Neuronal stem cell (in vitro differentiated cells): ENCODE measurements around the gene C2.

Experiments used
- DNase-seq: peaks from one replicate; pipeline ENCODE4 v3.0.0-alpha.2; 2013; ENCODE audit warnings: low spot score
- H2AFZ ChIP-seq: one replicate; pipeline ENCODE4 v1.6.1; 2013; ENCODE audit warnings: mild to moderate bottlenecking, low read length, inconsistent platforms
- H2AK5ac ChIP-seq: 2 replicates; pipeline ENCODE4 v1.6.1; 2013; ENCODE audit warnings: low read depth, mild to moderate bottlenecking, inconsistent platforms, low read length, moderate library complexity, mixed read lengths
- H2BK120ac ChIP-seq: 2 replicates; pipeline ENCODE4 v1.6.1; 2013; ENCODE audit warnings: low read depth, mild to moderate bottlenecking, inconsistent platforms, low read length, moderate library complexity, mixed read lengths
- H2BK12ac ChIP-seq: one replicate; pipeline ENCODE4 v1.6.1; 2013; ENCODE audit warnings: low read length, inconsistent platforms
- H2BK15ac ChIP-seq: 2 replicates; pipeline ENCODE4 v1.6.1; 2013; ENCODE audit warnings: mild to moderate bottlenecking, low read length, inconsistent platforms, mixed read lengths
- H2BK5ac ChIP-seq: one replicate; pipeline ENCODE4 v1.6.1; 2013; ENCODE audit warnings: inconsistent platforms, mild to moderate bottlenecking, low read length, moderate library complexity
- H3K14ac ChIP-seq: one replicate; pipeline ENCODE4 v1.6.1; 2013; ENCODE audit warnings: low read length, inconsistent platforms
- H3K18ac ChIP-seq: 2 replicates; pipeline ENCODE4 v1.6.1; 2013; ENCODE audit warnings: low read length, inconsistent platforms
- H3K23ac ChIP-seq: 2 replicates; pipeline ENCODE4 v1.6.1; 2013; ENCODE audit warnings: low read depth, mild to moderate bottlenecking, mixed read lengths, low read length, inconsistent platforms; ENCODE audit not compliant: poor library complexity
- H3K27ac ChIP-seq: replicated peaks from 3 replicates; pipeline ENCODE4 v1.5.1; 2013; ENCODE audit warnings: low read length, inconsistent platforms
- H3K27me3 ChIP-seq, 3 experiments: 2 replicates each; pipeline ENCODE4 v1.6.1; 2013; ENCODE audit warnings: low read length in 3 of 3, mild to moderate bottlenecking in 2 of 3, inconsistent platforms in 1 of 3, low read depth in 1 of 3, mixed read lengths in 1 of 3, moderate library complexity in 1 of 3; ENCODE audit not compliant: control insufficient read depth in 3 of 3, insufficient read depth in 3 of 3
- H3K36me3 ChIP-seq, 2 donors: replicated peaks in 1 of 2; 2 replicates each; pipeline ENCODE4 v1.6.1; 2013; ENCODE audit warnings: low read length in 2 of 2; ENCODE audit not compliant: control insufficient read depth in 2 of 2, insufficient read depth in 2 of 2
- H3K4ac ChIP-seq: 2 replicates; pipeline ENCODE4 v1.6.1; 2013; ENCODE audit warnings: inconsistent platforms, mild to moderate bottlenecking, low read length, moderate library complexity
- H3K4me1 ChIP-seq, 2 donors: 1 replicate in 1 of 2; 2 replicates in 1 of 2; pipeline ENCODE4 v1.6.1; 2013; ENCODE audit warnings: low read length in 2 of 2, low read depth in 1 of 2; ENCODE audit not compliant: control insufficient read depth in 2 of 2, insufficient read depth in 1 of 2
- H3K4me2 ChIP-seq: one replicate; pipeline ENCODE4 v1.6.1; 2013; ENCODE audit warnings: mild to moderate bottlenecking, low read length, inconsistent platforms; ENCODE audit not compliant: insufficient read depth, poor library complexity, severe bottlenecking
- H3K4me3 ChIP-seq, 2 donors: 2 replicates each; pipeline ENCODE4 v1.5.1; 2013; ENCODE audit warnings: low read length in 2 of 2, mild to moderate bottlenecking in 2 of 2, inconsistent platforms in 1 of 2, moderate library complexity in 1 of 2
- H3K79me1 ChIP-seq: one replicate; pipeline ENCODE4 v1.6.1; 2013; ENCODE audit warnings: low read depth, mild to moderate bottlenecking, inconsistent platforms, low read length, moderate library complexity
- H3K9ac ChIP-seq: one replicate; pipeline ENCODE4 v1.6.1; 2013; ENCODE audit warnings: mild to moderate bottlenecking, low read depth, low read length, inconsistent platforms; ENCODE audit not compliant: poor library complexity
- H3K9me3 ChIP-seq, 2 donors: replicated peaks in 1 of 2; 2 replicates each; pipeline versions ENCODE3 to v1.6.1; 2013; ENCODE audit warnings: low read length in 2 of 2, mild to moderate bottlenecking in 2 of 2, inconsistent platforms in 1 of 2, low read depth in 1 of 2, mixed read lengths in 1 of 2, moderate library complexity in 1 of 2; ENCODE audit not compliant: control insufficient read depth in 2 of 2, insufficient read depth in 1 of 2
- H4K8ac ChIP-seq: one replicate; pipeline ENCODE4 v1.6.1; 2013; ENCODE audit warnings: low read depth, mild to moderate bottlenecking, inconsistent platforms, low read length, moderate library complexity
- H4K91ac ChIP-seq: one replicate; pipeline ENCODE4 v1.6.1; 2013; ENCODE audit warnings: low read length, low read depth, mild to moderate bottlenecking, inconsistent platforms; ENCODE audit not compliant: poor library complexity
- WGBS, 2 donors: extraction: QIAGEN DNeasy Blood & Tissue Kit; methylation state at CpG; one replicate each; pipeline ENCODE4 v1.1.7; 2013; ENCODE audit warnings: missing lambda C conversion rate in 2 of 2, mixed read lengths in 1 of 2; ENCODE audit not compliant: insufficient read length in 2 of 2, insufficient replicate concordance in 1 of 2; ENCODE audit errors: extremely low coverage in 2 of 2; 5-methylcytosine and 5-hydroxymethylcytosine counted together

The C2 gene

GRCh38 chr6:31901953-31902643 is 25.4 kb upstream of the C2 start, which contains the start of gene ZBTB12:
TSS of gene ZBTB12 (minus strand) at chr6:31902086. CDS start at chr6:31901305, 781 bp downstream.
- peak within 1 kb of the TSS; percentile 97 for H3K9ac ChIP-seq
- peak within 1 kb of the TSS; percentile 77 for H2BK15ac ChIP-seq
- H3K4me1 ChIP-seq: peaks cover 23 to 25% of the 10 kb centered on the region in 2 donors
- DNase-seq: peak; percentile 99
- peak within 1 kb of the TSS; percentile 94 for H3K23ac ChIP-seq
- peak within 1 kb of the TSS; percentile 96 for H3K18ac ChIP-seq
- H2BK120ac ChIP-seq: no peak within 1 kb of the TSS
- no peak within 1 kb of the TSS for H3K14ac ChIP-seq
- H2BK12ac ChIP-seq: peak within 1 kb of the TSS; percentile 4
- peak within 1 kb of the TSS; percentile 93 for H3K4me2 ChIP-seq
- H3K36me3 ChIP-seq: peaks cover 5 to 22% of the 10 kb centered on the region in 2 donors
- H4K91ac ChIP-seq: peak within 1 kb of the TSS; percentile 57
- no peak within 1 kb of the TSS for H3K4ac ChIP-seq
- no CpG with 5 or more reads among the region's 77 CpGs for WGBS, 2 donors
- H3K27ac ChIP-seq: peak within 1 kb of the TSS; percentile 74
- peak within 1 kb of the TSS; percentile 69 for H2BK5ac ChIP-seq
- H3K27me3 ChIP-seq: peaks cover 0 to 3% (median 0%) of the 10 kb centered on the region in 3 experiments
- no peak within 1 kb of the TSS for H4K8ac ChIP-seq
- H3K4me3 ChIP-seq: peak within 1 kb of the TSS; percentile 65 to 83
- peak within 1 kb of the TSS; percentile 87 for H2AK5ac ChIP-seq
- no peaks in the 10 kb centered on the region for H3K9me3 ChIP-seq
- peaks cover 11% of the 10 kb centered on the region for H3K79me1 ChIP-seq
- peak within 1 kb of the TSS; percentile 92 for H2AFZ ChIP-seq

GRCh38 chr6:31903957-31904356 is 23.6 kb upstream of the C2 start:
- DNase-seq: no peak
- peaks cover 6% of the 10 kb centered on the region for H3K79me1 ChIP-seq
- no peak overlapping the region for H2AK5ac ChIP-seq
- no CpG with 5 or more reads among the region's 3 CpGs for WGBS, 2 donors
- no peaks in the 10 kb centered on the region for H3K9me3 ChIP-seq
- no peak overlapping the region for H3K27ac ChIP-seq
- no peak overlapping the region for H2AFZ ChIP-seq
- no peak overlapping the region for H3K9ac ChIP-seq
- no peak overlapping the region for H3K4me2 ChIP-seq
- no peak overlapping the region for H2BK120ac ChIP-seq
- H2BK5ac ChIP-seq: no peak overlapping the region
- H2BK12ac ChIP-seq: no peak overlapping the region
- H3K4ac ChIP-seq: no peak overlapping the region
- no peak overlapping the region for H3K4me3 ChIP-seq
- peaks cover 0 to 3% (median 0%) of the 10 kb centered on the region in 3 experiments for H3K27me3 ChIP-seq
- H4K8ac ChIP-seq: no peak overlapping the region
- peaks cover 19 to 20% of the 10 kb centered on the region in 2 donors for H3K4me1 ChIP-seq
- H3K18ac ChIP-seq: no peak overlapping the region
- H3K23ac ChIP-seq: no peak overlapping the region
- no peak overlapping the region for H3K14ac ChIP-seq
- H2BK15ac ChIP-seq: no peak overlapping the region
- no peak overlapping the region for H4K91ac ChIP-seq
- H3K36me3 ChIP-seq: peaks cover 5 to 19% of the 10 kb centered on the region in 2 donors

- no peak overlapping the region for H3K4me2 ChIP-seq
- H4K91ac ChIP-seq: no peak overlapping the region
- peaks cover 1% of the 10 kb centered on the region for H3K79me1 ChIP-seq
- no peak overlapping the region for H2AK5ac ChIP-seq
- no peak overlapping the region for H2BK5ac ChIP-seq
- no peak overlapping the region for H3K4me3 ChIP-seq
- WGBS, 2 donors: no CpG with 5 or more reads among the region's 1 CpG
- DNase-seq: no peak
- H3K23ac ChIP-seq: no peak overlapping the region
- no peak overlapping the region for H2AFZ ChIP-seq
- H3K9me3 ChIP-seq: no peaks in the 10 kb centered on the region
- H4K8ac ChIP-seq: no peak overlapping the region
- peaks cover 16% of the 10 kb centered on the region in 2 donors for H3K4me1 ChIP-seq
- peaks cover 0 to 3% (median 0%) of the 10 kb centered on the region in 3 experiments for H3K27me3 ChIP-seq
- H3K14ac ChIP-seq: no peak overlapping the region
- H2BK120ac ChIP-seq: no peak overlapping the region
- no peak overlapping the region for H2BK12ac ChIP-seq
- H3K9ac ChIP-seq: no peak overlapping the region
- peaks cover 0 to 9% of the 10 kb centered on the region in 2 donors for H3K36me3 ChIP-seq
- H3K27ac ChIP-seq: no peak overlapping the region
- H3K4ac ChIP-seq: no peak overlapping the region
- no peak overlapping the region for H2BK15ac ChIP-seq
- H3K18ac ChIP-seq: no peak overlapping the region
Observed at GRCh38 chr6:31905041-31905440, 22.5 kb upstream of the C2 start.

- Histone ChIP-seq H3K4me1 (peaks cover 12% of the 10 kb centered on the region in 2 donors), H3K27me3 (peaks cover 0 to 3% (median 0%) of the 10 kb centered on the region in 3 experiments), H2BK5ac (no peak overlapping the region), H4K8ac (no peak overlapping the region), H2BK12ac (no peak overlapping the region), H2BK15ac (no peak overlapping the region), H3K4ac (no peak overlapping the region), H3K4me2 (peak overlapping the region; percentile 41), H3K9me3 (no peaks in the 10 kb centered on the region), H3K4me3 (no peak overlapping the region), H3K79me1 (no peaks in the 10 kb centered on the region), H3K27ac (peak overlapping the region; percentile 31), H3K23ac (no peak overlapping the region), H3K18ac (peak overlapping the region; percentile 33), H3K9ac (no peak overlapping the region), H2AK5ac (no peak overlapping the region), H3K36me3 (peaks cover 0 to under 1% of the 10 kb centered on the region in 2 donors), H2AFZ (peak overlapping the region; percentile 79), H3K14ac (no peak overlapping the region), H2BK120ac (no peak overlapping the region), H4K91ac (no peak overlapping the region)
- no peak for DNase-seq
- no CpG with 5 or more reads among the region's 4 CpGs for WGBS, 2 donors
Observed at GRCh38 chr6:31906122-31906521, 21.4 kb upstream of the C2 start.
